K562 (cell line): ENCODE measurements around the gene TGFB1I1.

Source experiments
- CHD2 ChIP-seq: IDR thresholded peaks from 2 replicates; pipeline ENCODE4 v1.6.1; 2011; ENCODE audit warnings: low read depth, low read length
- ILK ChIP-seq: fragments of 450-650 bp; IDR thresholded peaks from 2 replicates; pipeline ENCODE4 v1.6.1; 2016; ENCODE audit warnings: missing genetic modification characterization, low read depth, mild to moderate bottlenecking, missing compliant biosample characterization, moderate library complexity, borderline replicate concordance
- POLR2AphosphoS5 ChIP-seq: IDR thresholded peaks from 2 replicates; pipeline ENCODE4 v1.6.1; 2011; ENCODE audit warnings: mild to moderate bottlenecking, low read depth, low read length, moderate library complexity; ENCODE audit not compliant: control insufficient read depth, insufficient read depth
- ZNF589 ChIP-seq: fragments of 200-800 bp; sonication (Bioruptor generic); IDR thresholded peaks from 2 replicates; pipeline ENCODE4 v1.6.1; 2016; ENCODE audit warnings: low read depth, missing genetic modification characterization, missing compliant biosample characterization

DNA sequence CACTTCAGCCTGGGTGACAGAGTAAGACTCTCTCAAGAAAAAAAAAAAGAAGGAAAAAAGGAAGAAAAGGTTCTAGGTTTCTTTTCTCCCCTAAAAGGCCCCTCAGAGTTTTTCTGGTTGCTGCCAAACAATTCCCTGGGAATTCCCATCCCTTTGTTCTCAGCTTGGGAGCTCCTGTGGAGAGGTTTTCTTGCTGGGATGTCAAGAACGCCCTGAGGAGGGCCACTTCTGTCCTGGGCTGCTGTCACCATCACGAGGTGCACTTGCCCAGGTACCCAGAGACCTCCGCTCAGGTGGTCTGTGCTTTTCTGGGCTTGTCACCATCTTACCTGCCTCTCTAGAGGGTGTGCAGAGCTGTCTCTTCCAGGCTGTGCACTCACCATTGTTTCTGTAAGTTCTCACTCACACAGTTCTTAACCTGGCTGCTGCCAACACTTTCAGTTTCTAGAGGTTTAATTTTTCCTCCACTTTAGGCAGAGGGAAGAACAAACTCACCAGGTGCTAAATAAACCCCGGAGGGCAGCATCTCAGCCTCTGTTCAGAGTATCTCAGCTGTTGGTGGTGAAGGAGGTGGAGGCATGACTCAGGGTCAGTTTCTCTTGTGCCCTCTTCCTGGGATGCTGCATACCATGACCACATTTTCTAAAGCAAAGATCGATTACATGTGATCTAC lies 41.4 kb upstream of the TGFB1I1 start:
- TF ChIP-seq POLR2AphosphoS5 = no peak
- TF ChIP-seq CHD2 = no peak
- no peak for TF ChIP-seq ZNF589
- no peak for TF ChIP-seq ILK (tag)
